Measurements from ENCODE around the gene AUTS2.

The AUTS2 gene

GRCh38 chr7:70494225-70495032 lies 896.2 kb downstream of the AUTS2 start:
- Histone ChIP-seq H3K4me3 (no peak overlapping the region), H3K27ac (no peak overlapping the region)

- no peak overlapping the region for H3K4me3 ChIP-seq
Observed at GRCh38 chr7:70495033-70495376, 896.7 kb downstream of the AUTS2 start.

GRCh38 chr7:70497793-70498192 lies 899.5 kb downstream of the AUTS2 start:
- Histone ChIP-seq H3K27ac (peak overlapping the region in 2 of 21 experiments; percentile 25 to 29), H3K4me3 (no peak overlapping the region)

More at GRCh38 chr7:70495033-70495376, 896.7 kb downstream of the AUTS2 start:
- no peak overlapping the region for H3K27ac ChIP-seq

- Histone ChIP-seq H3K27ac (peak overlapping the region in 2 of 21 experiments; percentile 25 to 29), H3K4me3 (no peak overlapping the region)
Observed at GRCh38 chr7:70498232-70498992, 900.1 kb downstream of the AUTS2 start.

- H3K4me3 ChIP-seq: no peak overlapping the region
- no peak overlapping the region for H3K27ac ChIP-seq
Observed at GRCh38 chr7:70500261-70500660, 902.0 kb downstream of the AUTS2 start.

- H3K27ac ChIP-seq: no peak overlapping the region
- H3K4me3 ChIP-seq: no peak overlapping the region
Observed at GRCh38 chr7:70502117-70502863, 904.0 kb downstream of the AUTS2 start.

GRCh38 chr7:70504254-70504653 lies 906.0 kb downstream of the AUTS2 start:
- Histone ChIP-seq H3K27ac (no peak overlapping the region), H3K4me3 (no peak overlapping the region)

GRCh38 chr7:70505468-70505867 lies 907.2 kb downstream of the AUTS2 start:
- no peak overlapping the region for H3K27ac ChIP-seq
- H3K4me3 ChIP-seq: no peak overlapping the region

- Histone ChIP-seq H3K4me3 (no peak overlapping the region), H3K27ac (no peak overlapping the region)
Observed at GRCh38 chr7:70505886-70506285, 907.6 kb downstream of the AUTS2 start.

- no peak overlapping the region for H3K27ac ChIP-seq
- H3K4me3 ChIP-seq: no peak overlapping the region
Observed at GRCh38 chr7:70506434-70506833, 908.2 kb downstream of the AUTS2 start.

GRCh38 chr7:70512144-70512543 lies 913.9 kb downstream of the AUTS2 start:
- Histone ChIP-seq H3K27ac (no peak overlapping the region), H3K4me3 (no peak overlapping the region)

- H3K27ac ChIP-seq: no peak overlapping the region
Observed at GRCh38 chr7:70512761-70513160, 914.5 kb downstream of the AUTS2 start.

GRCh38 chr7:70520611-70521010 lies 922.3 kb downstream of the AUTS2 start:
- no peak overlapping the region for H3K4me3 ChIP-seq
- no peak overlapping the region for H3K27ac ChIP-seq

More at GRCh38 chr7:70512761-70513160, 914.5 kb downstream of the AUTS2 start:
- H3K4me3 ChIP-seq: no peak overlapping the region

GRCh38 chr7:70523249-70523988 lies 925.1 kb downstream of the AUTS2 start:
- no peak overlapping the region for H3K27ac ChIP-seq
- H3K4me3 ChIP-seq: no peak overlapping the region

GRCh38 chr7:70523989-70524351 lies 925.7 kb downstream of the AUTS2 start:
- Histone ChIP-seq H3K27ac (no peak overlapping the region), H3K4me3 (no peak overlapping the region)

- Histone ChIP-seq H3K27ac (no peak overlapping the region), H3K4me3 (no peak overlapping the region)
Observed at GRCh38 chr7:70525991-70526390, 927.7 kb downstream of the AUTS2 start.

- Histone ChIP-seq H3K4me3 (no peak overlapping the region), H3K27ac (no peak overlapping the region)
Observed at GRCh38 chr7:70527520-70528115, 929.3 kb downstream of the AUTS2 start.

- H3K27ac ChIP-seq: no peak overlapping the region
- H3K4me3 ChIP-seq: no peak overlapping the region
Observed at GRCh38 chr7:70529436-70529835, 931.2 kb downstream of the AUTS2 start.

GRCh38 chr7:70529914-70530585 lies 931.8 kb downstream of the AUTS2 start:
- Histone ChIP-seq H3K27ac (no peak overlapping the region), H3K4me3 (no peak overlapping the region)
